SHP77 treated with DMSO at 0.1 percent for 48 hours (cell line): Measurements from ENCODE around the gene JADE2.
"Not testable (repeated sequence)": the region's sequence is repeated elsewhere in the genome, so short reads cannot be mapped to it uniquely, and the experiment has no call there.

Source experiments
- DNase-seq: peaks from one replicate; lab custom pipeline; 2025; lab: John Stamatoyannopoulos, UW

The JADE2 gene

DNA sequence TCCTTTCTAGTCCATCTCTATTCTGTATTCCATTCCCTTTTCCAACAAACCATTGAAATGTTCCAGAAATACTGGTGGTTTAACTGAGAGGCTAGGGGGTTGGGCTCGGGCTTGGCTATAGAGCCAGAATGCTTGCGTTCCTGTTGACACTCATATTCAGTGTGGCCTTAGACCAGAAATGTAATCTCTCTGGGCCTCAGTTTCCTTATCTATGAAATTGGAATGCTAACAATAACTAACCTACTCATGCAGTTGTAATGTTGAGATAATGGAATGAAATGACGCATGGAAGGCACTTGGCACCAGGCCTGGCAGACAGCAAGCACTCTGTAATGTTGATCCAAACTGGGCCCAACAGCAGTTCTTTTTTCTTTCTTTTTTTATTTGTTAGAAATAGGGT is 26.8 kb downstream of the JADE2 start:
- DNase-seq: no peak

- not testable (repeated sequence) for DNase-seq
These were observed 27.2 kb downstream of the JADE2 start for GRCh38 chr5:134552716-134553115.

GRCh38 chr5:134553821-134554267 is 28.4 kb downstream of the JADE2 start:
- no peak for DNase-seq

DNA sequence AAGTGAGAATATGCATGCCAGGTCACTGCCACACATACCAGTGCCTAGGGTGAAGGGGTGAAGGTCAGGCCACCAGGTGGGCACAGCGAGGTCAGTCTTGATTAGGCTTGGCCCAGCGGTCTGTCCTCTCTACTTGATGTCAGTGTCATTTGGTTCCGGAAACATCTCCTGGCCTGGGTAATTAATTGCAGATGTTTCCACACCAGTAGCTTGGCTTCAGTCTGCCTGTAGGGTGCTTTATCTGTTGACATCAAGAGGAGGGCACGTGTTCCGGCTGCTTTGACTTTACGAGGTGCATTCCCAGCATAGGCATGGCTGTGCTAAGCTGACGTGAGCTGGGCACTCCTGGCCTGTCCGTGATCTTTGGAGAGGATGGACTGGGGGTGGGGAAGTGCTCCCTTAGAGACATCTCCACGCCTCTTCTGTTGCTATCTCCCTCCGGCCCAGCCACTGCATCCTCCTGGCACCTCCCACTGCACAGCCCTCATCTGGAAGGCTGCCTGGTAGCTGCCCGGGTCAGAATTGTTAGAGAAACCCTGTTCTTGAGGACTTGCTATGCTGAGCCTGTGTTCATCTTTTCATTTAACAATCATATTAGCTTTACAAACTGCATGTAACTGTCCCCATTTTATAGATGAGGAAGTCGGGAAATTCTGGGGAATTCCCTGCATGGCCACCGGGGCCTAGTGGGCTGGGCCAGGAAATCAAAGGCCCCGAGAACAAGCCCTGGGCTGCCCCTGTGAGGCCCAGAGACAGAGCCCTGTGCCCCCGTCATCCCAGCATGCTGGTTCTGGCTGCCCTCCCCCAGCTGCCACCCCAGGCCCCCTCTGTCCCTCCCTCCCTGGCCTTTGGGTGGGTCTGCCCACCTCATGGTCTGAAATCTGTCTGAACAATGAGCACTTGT is 29.1 kb downstream of the JADE2 start:
- DNase-seq: peak; percentile 34

GRCh38 chr5:134555223-134555889 is 29.9 kb downstream of the JADE2 start:
- no peak for DNase-seq

DNA sequence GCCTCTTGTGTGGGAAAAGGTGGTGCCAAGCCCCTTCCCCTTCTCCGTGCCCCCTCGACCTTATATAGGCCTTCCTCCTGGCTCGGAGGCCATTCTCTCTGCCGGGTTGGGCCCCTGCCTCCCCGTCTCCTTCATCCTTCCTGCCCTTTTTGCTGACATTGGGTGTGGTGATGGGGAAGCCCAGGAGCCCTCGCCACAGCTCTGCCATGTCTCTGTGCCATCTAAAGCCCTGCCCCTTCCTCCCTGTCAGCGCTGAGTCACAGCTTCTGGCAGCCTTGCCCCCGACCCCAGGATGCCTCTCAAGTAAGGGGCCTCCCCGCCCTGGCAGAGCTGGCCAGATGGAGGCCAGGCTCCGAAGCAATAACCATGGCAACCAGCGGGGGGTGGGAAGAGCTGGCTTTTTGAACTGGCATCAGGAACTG is 30.4 kb downstream of the JADE2 start:
- DNase-seq: no peak

GRCh38 chr5:134556588-134556987 is 31.1 kb downstream of the JADE2 start:
- DNase-seq: not testable (repeated sequence)

- no peak for DNase-seq
These were observed 31.5 kb downstream of the JADE2 start for GRCh38 chr5:134556994-134557393.

DNA sequence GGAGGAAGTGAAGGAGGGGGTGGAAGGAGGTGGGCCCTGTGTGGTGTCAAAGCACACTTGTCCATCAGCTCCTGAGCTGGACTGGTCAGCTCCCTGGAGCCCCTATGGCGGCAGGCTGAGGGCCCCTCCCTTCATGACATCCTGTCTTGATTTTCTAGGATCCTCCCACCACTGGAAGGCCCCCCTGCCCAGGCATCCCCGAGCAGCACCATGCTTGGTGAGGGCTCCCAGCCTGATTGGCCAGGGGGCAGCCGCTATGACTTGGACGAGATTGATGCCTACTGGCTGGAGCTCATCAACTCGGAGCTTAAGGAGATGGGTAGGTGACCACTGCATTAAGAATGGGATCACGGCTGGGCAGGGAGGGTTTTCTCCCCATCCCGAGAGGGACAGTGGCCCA is 34.2 kb downstream of the JADE2 start:
- DNase-seq: no peak

DNA sequence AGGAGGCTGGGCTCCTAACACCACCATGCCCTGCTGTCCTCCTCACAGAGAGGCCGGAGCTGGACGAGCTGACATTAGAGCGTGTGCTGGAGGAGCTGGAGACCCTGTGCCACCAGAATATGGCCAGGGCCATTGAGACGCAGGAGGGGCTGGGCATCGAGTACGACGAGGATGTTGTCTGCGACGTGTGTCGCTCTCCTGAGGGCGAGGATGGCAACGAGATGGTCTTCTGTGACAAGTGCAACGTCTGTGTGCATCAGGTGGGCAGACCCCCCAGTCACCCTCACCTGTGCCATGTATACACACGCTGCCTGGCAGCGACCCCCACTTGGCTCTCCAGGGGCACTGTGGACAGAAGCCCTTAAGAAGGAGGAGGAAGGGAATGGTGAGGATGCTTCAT is 35.2 kb downstream of the JADE2 start:
- no peak for DNase-seq

- DNase-seq: no peak
These were observed 36.4 kb downstream of the JADE2 start for GRCh38 chr5:134561871-134562296.

- DNase-seq: no peak
These were observed 37.8 kb downstream of the JADE2 start for GRCh38 chr5:134563221-134563620.

- no peak for DNase-seq
These were observed 38.5 kb downstream of the JADE2 start for GRCh38 chr5:134563962-134564361.

- DNase-seq: no peak
These were observed 38.9 kb downstream of the JADE2 start for GRCh38 chr5:134564396-134564795.

- no peak for DNase-seq
These were observed 40.6 kb downstream of the JADE2 start for GRCh38 chr5:134565791-134566740.

GRCh38 chr5:134566741-134567221 is 41.3 kb downstream of the JADE2 start:
- DNase-seq: no peak

- no peak for DNase-seq
These were observed 42.3 kb downstream of the JADE2 start for GRCh38 chr5:134567641-134568336.

DNA sequence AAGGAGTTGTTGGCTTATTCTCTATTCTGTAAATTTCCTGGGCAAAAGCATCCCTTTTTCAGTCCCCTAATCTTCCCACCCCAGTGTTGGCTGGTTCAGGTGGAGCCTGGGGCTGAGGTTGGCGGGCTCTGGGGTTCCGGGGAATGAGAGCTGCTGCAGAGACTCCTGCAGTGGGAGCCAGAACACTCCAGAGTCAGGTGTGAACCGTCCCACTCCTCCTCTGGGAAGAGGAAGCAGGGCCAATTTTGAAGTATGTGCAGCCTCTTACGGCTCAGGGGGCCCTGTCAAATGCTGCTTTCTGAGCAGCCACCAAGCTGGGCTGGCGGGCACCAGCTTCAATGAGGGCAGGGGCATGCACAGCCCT is 42.8 kb downstream of the JADE2 start:
- DNase-seq: no peak

DNA sequence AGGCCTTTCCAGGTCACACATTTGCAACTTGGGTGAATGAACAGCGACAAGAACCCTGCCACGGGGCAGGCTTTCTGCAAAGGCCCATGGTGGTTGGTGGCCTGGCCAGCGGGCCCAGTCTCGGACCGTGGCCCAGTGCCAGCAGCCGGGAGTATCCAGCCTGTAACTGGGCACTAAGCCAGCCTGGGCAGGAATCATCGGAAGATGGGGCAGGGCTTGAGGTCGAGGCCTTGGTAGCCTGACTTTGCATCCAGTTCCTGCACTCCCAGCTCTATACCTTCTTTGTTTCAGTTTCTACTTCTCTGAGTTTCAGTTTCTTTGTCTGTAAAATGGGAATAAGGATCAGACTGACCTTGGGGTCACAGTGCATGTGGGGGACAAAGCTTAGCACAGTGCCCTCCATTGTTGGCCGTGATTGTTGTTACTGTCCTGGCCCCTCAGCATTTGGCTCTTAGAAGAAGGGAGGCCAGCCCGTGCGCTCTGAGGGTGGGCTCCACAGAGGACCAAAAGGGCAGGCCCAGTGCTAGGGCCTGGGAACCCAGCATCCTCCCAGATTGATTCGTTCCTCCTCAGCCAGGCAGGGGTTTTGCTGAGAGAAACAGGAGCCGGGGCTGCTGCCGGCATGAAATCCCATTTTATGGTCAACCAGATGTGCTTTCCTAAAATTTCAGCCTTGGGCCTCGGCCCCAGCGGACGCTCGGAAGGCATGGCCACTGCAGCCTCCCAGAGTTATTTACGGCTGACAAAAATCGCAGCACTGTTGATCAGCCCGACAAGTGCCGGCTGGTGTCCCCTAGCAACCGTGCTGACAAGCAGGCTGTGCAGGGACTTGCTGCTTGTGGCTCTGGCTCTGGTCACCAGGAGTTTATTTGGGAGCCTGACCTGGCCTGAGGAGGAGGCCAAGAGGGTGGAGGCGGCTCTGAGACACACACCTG is 43.6 kb downstream of the JADE2 start:
- DNase-seq: no peak

DNA sequence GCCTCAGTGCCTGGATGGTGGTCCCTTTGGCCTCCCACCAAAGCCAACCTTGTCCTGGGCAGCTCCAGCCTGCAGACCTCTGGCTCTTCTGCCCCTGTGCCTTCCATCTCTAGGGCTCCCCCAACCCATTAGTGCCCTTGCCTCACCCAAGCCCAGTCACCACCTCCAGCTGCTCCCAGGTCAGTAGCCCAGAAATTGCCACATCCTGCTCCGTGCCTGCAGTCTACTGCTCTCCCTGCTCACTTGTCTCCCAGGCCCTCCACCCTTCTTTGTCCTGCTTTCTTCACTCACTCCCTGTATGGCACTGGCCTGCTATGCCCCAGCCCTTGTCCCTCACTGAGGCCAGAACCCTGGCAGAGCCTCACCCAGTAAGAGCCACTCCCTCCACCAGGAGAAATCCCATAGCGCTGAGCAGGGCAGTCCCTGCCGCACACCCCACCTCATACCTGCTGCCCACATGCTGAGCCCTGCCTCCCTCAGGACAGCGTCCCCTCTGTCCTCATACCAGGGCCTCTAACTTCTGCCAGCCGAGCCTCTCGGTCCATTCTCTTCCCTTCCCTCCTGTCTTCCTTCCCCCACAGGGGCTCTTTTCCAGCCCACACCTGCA is 44.4 kb downstream of the JADE2 start:
- DNase-seq: no peak
